Measurements from ENCODE around the gene OR5H15.

GRCh38 chr3:98213276-98213675, 46.8 kb downstream of the OR5H15 start:
- TF ChIP-seq POLR2A (IDR thresholded peaks at IDR 0.05; ENCODE audit: low read depth, low read length) (no peak), TAF1 (IDR thresholded peaks at IDR 0.05; ENCODE audit: borderline replicate concordance, low read depth, low read length) (no peak), POLR2AphosphoS5 (IDR thresholded peaks at IDR 0.05; ENCODE audit: low read depth, low read length) (no peak)

All from GM12892 (cell line).